ENCODE measurements around the gene ESR2.
"Not testable (repeated sequence)": the region's sequence is repeated elsewhere in the genome, so short reads cannot be mapped to it uniquely, and the experiment has no call there.

Gene ESR2

DNA sequence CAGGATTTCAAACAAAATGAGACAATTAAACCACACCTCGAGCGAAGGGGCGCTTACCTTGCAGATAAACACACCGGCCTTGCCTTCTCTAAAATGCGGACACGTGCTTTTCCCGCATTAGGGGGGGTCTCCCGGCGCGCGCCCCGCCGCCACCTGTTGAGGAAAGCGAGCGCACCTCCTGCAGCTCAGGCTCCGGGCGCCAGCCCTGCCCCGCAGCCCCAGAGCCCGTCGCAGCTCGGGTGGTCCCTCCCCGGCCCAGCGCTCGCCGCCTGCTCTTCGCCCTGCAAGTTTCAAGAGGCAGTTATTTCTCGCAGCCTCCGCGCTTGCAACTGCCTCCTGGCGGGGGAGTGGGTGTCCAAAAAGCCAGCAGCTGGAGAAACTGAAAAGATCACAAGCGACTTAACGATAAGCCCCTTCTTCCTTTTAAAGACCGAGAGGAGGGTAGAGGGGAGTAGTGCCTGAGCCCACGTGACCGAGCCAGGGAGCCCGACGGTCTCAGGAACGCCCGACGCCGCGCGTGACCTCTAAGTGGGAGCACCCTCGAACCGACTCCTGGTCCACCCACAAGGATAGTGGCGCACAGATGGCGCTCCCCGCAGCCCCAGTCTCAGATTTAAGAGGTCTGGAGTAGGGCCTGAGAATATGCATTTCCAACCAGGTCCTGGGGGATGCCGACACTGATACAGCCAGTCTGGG is at the start of gene ESR2:
Gene ESR2 (minus strand): TSS at position 396 of the 696 bp plus-strand sequence. CDS start 11,386 bp downstream, outside the sequence.
- no peak for DNase-seq

DNA sequence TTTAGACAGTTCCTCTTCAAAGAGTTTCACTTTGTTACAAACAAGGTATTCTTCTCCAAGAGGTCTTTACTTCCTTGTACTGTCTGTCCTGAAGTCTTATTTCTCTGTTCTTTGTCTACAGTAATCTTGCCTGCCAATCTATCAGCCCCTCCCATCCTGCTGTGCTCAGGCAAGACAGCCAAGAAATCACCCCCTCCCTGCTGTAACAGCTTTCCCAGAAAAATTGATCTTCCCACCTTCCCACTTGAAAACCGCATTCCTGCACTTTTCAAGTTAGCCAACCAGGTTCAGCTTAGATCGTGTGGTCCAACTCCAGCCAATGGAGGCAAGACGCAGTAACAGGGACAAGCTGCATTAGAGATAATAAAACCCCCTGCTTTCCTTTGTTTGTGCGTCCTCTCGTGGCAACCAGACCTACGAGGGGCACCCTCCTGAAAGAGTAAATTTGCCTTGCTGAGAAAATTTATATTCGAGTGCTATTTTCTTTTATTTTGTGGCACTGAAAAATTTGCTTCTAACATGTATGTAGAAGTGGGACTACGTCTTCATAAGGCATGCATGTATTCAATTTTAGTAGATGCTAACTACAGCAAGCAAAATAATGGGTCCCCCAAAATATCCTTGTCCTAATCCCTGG is 46.5 kb upstream of the ESR2 start:
- DNase-seq, result no peak

DNA sequence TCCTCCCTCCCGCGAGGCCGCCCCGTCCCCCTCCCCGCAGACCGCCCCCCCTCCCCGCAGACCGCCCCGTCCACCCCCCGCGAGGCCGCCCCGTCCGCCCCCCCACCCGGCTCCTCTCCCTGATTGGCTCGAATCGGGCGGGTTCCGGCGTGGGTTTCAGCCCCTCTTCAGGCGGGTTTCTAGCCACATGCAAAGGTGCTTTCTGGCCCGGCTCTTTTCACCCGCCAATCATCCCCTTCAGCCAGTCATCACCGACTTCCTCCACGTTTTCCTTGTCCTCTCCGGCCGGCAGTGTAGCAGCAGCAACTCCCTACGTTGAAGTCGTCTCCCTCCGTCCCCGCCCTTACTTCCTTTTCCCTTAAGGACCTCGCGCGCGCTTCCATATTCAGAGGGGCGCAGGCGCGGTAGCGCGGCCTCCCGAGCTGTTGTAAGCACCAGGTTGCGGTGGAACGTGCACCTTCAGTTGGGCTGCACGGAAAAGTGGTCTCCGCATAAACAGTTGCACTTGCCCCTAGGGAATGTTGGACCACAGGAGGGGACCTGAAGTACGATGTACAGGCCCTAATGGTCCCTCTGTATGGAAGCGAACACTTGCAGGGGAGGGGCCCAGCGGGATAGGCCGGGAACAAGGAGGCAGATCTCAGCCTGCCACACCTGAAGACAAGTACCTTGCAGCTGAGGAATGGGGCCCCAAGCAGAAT is 44.6 kb upstream of the ESR2 start:
- peak; percentile 43 for DNase-seq

DNA sequence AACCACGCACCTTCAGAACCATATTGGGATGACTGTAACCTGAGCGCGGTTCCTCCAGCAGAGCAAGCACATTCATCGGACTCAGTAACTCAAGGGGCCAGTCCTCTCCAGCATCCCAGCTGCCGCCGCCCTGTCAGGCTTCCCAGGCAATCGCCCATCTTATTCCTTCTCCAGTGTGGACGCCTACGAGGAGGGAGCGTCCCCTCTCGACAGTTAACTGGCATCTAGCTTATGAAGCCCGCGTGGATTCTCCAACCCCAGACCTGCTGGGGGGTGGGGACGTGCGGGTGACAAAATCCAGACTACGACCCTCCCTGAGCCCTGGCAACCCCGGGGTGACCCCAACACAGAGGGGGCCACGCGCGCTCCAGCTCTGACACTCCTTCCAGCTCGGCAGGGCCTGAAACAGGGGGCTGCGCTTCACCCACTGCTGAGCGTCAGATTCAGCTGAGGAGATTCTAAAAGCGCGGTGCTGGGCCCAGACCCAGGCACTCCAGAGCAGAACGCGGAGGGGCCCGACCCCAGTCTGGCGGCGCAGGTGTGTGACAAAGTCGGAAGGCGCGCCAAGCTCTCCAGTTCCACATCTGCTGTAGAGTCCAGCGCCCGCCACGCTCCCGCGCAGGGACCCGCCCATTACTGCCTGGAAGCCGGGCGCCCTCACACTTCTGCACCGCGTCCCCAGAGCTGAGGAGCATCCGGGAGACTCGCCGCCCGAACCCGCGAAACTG is 43.9 kb upstream of the ESR2 start:
- peak; percentile 1 for DNase-seq

DNA sequence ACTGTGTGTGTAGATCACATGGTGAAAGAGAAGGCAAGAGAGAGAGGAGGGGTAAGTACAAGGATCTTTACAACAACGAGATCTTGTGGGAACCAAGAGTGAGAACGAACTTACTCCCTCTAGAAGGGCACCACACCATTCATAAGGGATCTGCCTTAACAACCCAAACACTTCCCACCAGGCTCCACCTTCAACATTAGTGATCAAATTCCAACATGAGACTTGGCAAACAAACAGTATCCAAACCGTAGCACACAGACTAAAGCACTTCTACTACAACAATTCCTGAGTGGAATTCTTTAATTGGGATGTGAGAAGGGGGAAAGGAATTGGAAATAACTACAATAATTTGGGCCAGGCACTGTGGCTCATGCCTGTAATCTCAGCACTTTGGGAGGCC is 35.0 kb upstream of the ESR2 start:
- DNase-seq, result no peak

DNA sequence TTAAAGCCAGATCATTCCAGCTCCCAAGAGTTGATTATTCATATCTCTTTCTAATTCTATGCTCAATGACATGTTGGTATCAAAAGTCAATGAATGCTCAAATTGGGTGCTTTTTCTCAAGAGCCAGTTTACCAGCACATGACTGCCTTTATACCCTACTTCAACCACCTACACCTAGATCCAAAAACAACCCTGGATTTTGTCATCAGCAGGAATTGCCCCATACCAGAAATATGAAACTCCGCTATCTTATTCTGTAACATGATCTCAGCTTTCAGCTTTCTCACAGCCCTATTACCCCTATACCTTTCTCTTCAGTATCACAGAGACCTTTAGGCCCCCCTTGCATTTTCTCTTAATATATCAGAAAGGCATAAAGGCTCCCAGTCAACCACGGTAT is 32.3 kb upstream of the ESR2 start:
- DNase-seq, result no peak

DNA sequence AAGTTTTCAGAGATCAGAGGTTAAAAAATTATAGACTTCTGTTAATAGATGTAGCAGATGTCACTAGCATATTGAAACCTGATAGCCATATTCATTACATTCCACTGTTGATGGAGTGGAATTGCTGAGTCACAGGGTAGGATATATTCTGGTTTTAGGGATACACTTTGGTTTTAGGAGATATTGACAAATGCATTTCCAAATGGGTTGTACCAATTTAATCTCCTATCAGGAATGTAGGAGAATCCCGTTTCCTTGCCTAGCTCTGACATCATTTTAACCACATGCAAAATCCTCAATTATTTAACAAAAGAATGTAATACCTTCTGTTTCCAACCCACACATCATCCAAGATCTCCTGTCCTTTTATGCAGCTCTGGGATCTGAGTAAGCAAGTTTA is 30.7 kb upstream of the ESR2 start:
- DNase-seq, result no peak

DNA sequence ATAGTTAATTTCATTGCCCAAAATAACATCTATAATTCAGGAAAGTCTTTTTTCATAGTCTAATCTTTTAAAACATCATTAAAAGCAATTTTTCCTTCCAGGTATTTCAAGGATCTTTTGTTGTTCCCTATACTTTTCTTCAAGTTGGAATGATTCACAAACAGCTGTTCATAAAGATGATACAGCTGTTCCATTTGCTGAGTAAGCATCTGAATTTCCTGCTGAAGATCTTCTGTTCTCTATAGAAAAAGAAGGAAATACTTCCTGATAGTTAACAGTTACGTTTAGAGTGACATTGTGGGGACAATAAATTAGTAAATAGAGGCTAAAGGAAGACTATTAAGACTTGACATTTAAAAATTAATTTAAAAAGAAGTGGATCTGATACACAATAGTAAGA is 30.3 kb upstream of the ESR2 start:
- DNase-seq, result no peak

DNA sequence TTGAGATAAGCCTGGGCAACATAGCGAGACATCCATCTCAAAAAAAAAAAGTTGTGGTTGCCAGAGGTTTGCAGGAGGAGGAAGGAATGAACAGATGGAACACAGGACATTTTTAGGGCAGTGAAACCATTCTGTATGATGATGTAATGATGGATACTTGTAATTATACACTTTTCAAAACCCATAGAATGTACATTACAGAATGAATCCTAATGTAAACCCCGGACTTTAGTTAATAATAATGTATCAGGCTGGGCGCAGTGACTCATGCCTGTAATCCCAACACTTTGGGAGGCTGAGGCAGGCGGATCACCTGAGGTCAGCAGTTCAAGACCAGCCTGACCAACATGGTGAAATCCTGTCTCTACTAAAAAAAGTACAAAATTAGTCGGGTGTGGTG is 26.2 kb upstream of the ESR2 start:
- not testable (repeated sequence) for DNase-seq

DNA sequence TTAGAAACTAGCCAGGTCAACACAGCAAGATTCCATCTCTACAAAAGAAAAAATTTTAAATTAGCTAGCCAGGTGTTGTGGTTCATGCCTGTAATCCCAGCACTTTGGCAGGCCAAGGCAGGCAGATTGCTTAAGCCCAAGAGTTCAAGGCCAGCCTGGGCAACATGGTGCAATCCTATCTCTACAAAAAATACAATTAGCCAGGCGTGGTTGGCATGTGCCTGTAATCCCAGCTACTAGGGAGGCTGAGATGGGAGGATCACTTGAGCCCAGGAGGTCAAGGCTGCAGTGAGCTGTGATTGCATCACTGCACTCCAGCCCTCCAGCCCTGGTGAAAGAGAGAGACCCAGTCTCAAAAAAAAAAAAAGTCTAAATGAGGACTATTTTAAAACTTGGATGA is 24.5 kb upstream of the ESR2 start:
- DNase-seq, result not testable (repeated sequence)

DNA sequence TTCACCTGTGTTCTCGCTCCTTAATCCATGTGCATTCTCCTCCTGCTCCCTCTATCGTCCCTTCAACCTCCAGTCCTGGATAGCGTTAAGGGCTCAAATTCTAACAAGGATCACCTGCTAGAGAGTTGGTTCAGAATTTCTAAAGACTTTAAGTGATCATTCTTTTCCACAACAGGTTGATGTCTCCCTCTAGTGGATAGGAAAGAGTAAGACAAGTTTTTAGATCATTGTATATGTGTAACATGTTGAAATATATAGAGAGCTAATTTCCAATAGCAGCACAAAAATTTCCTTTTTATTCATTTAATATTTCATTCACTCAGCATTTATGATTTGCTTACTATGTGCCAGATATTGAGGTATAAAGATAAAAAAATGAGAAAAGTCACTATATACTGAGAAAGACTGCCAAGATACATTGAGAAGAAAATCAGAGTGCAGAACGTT is 9.3 kb upstream of the ESR2 start:
- no peak for DNase-seq

DNA sequence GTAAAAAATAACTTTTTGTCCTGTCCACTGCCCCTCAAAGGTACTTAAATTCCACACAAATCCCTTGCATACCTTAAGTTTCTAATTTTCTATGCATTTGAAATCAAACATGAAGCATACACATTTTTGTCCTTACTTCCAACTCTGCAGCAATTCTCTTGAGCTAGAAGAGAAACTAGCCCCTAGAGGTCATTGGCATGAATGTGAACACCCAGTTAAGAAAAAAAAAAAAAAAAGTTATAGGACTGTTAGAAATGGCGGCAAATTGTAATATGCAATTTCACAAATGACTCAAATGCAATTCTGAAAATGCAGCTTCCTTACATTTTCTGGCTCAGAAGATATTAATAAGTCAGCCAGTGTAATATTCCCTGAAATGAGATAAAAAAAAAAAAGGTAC is 4.6 kb upstream of the ESR2 start:
- no peak for DNase-seq

DNA sequence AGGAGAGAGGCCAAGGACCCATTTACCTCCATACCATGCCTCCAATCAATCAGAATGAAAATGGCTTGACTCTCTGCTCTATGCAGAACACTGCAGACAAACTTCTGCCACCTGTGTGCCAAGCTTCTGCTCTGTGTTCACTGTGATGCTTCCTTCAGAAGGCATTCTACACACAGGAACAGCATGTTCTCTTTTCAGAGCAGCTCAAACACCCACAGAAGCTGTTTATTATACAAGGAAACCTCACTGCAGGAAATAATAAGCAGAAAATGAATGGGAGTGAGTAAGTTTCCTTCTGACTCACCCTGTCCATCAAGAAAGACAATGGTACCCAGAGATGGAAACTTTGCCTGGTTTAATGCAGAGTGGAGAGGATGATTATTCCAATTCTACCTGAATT is 2.4 kb upstream of the ESR2 start:
- no peak for DNase-seq

DNA sequence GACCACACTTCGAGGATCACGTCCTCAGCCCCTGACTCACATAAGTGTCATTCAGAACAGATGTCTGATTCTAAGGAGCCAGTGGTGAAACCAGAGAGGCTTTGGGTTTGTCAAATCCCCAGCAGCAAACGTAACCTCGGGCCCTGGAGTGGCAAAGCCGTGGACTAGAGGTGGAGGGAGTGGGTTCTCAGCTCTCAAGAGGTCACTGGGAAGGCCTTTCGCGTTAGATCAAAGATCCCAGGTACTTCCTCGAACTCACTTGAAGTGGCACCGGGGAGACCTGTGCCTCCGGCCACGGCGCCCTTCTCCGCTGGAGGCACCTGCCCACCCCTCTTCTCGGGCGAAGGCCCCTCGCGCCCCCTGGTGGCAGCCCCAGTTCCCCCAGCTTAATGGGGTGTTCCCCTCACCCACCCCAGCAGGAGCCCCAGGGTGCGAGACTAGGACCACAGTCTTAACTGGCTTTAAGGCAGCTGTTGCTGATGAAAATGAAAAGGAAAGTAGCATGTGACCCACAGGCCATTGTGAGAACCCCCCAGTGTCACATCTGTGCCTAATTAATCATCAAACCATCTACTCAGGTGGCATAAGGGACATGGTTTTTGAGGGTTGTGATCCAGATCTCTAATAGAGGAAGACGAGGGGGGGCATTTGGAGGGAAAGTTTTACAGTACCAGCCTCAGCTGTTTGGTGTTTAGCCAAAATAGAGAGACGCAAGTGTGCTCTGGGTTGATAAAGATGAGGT is 672 bp upstream of the ESR2 start:
- no peak for DNase-seq

DNA sequence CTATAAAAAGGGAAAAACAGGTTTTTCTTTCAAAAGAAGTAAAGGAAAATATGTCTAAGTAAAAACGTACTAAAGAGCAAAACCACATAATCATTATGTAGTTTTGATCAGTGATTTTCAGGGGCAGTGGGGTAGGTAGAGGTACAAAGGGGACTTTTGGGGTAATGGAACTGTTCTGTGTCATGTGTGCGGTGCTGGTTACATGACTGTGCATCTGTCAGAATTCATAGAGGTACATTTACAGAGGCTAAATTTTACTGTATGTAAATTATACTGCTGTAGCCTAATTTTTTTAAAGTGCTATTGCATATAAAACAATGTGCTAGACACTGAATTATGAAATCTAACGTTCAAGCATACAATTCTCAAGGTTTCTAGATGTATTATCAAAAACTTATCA is 2.0 kb downstream of the ESR2 start:
- no peak for DNase-seq

DNA sequence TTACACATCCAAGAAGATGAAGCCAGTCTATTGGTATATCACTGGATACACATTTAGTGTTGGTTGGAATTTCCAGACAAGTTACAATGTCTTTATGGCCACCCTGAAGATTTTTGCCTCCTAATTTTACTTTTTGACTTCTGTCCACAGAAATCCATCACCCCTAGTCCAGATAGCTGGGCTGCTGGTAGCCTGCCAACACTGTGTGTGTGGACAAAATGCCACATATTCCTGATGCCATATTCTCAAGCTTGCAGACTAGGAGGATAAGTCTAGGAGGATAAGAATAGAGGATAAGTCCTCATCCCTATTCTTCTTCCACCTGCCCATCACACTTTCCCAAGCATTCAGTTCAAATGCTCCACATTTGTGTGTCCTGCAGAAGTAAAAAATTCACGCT is 4.6 kb downstream of the ESR2 start:
- no peak for DNase-seq

DNA sequence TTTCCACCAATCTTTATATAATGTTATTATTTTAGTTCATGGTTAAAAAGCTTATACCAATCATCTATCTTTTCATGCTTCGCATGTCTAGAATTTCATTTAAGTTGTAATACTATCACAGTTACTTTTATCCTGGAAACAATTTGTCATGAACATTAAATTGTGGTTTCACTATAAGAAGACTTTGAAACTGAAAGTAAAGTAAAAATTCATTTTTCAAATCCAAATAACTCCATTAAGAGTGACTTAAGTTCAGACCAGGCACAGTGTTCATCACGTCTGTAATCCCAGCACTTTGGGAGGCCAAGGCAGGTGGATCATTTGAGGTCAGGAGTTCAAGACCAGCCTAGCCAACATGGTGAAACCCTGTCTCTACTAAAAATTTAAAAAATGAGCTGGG is 12.4 kb downstream of the ESR2 start:
- no peak for DNase-seq

DNA sequence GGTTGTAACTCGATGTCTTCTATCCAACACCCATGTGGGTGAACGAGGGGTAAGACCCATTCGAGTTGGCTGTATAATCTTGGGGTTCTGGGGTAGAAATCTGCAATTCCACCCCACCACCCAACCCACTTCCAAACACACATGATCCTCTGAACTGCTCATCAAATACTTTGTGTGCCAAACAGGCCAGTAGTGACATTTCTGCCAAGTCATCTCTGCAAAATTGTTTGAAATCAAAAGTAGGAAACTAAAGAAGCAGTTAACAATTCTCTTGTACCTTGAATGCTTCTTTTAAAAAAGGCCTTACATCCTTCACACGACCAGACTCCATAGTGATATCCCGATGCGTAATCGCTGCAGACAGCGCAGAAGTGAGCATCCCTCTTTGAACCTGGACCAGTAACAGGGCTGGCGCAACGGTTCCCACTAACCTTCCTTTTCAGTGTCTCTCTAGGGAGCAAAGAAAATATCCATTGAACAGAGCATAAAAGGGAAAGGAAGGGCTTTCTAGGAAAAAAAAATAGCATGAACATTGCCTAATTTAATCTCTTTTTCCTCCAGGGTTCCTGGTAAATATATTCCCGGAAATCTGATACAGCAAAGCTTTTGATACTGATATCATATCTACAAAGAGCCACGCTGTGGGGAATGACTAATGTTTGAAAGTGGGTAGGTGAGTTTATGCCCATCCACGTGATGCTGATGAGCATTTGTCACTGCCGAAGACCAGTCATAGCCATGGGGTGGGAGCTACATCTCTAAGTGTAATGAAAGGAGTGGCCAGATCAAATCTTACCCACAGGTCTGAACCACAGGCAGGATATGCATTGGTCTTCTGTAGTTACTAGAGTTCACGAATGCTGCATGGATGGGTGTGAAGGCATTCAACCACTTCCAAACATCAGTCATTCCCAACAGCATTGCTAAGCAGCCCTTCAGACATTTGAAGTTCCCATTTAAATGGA is 14.2 kb downstream of the ESR2 start:
- no peak for DNase-seq

DNA sequence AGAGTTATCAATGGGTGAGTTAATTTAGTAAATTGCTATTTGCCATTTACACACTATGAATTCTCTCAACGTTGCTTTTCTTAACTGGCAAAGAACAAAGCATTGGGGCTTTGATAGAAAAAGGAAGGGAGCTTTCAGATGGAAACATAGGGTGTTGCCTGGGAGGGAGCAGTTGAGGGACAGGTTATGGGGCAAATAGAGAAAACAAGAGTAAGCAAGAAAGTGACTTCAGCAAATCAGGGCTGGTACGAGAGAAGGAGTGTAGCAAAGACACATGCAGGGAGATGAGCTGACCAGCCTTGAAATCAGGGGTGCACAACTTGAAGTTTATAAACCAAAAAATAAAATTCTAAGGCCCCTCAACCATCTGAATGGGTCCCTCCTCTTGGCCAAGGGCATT is 15.7 kb downstream of the ESR2 start:
- no peak for DNase-seq

DNA sequence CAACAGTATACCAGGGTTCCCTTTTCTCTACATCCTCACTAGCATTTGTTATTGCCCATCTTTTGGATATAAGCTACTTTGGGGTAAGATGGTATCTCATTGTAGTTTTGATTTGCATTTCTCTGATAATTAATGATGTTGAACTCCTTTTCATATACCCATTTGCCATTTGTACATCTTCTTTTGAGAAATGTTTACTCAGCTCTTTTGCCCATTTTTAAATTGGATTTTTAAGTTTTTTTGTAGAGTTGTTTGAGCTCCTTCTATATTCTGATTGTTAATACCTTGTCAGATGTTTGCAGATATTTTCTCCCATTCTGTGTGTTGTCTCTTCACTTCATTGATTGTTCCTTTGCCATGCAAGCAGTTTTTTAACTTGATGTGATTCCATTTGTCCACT is 22.2 kb downstream of the ESR2 start:
- DNase-seq, result no peak

DNA sequence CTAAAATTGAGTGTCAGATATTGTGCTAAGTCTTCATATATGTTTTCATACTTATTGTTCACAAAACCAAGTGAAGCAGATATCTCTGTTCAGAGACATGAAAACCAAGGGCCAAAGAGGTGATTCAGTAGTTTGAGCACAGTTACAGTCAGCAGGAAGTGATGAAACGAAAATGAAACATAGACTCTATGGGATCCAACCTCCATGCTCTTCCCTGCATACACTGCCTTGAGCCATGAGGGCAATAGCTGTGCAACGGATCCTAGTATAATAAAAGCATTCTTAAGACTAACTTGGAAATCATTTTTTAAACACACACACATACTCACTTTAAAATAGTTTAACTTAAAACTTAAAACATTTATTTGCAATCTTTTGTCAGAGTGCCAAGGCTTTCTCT is 27.9 kb downstream of the ESR2 start:
- DNase-seq, result no peak

DNA sequence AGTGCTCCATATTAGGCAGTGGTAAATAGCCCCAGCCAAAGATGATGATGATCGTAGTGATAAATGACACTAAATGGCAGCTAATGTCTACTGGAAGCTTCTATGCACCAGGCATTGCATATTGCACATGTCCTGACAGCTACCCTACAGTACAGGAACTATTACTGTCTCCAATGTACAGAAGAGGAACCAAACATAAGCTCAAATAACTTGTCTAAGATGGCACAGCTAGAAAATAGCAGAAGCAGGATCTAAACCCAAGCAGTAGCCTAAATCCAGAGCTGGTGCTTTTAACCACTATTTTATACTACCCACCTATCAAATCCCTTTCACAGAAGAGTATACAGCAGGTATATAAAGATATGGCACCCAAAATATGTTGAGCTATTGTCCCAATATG is 28.9 kb downstream of the ESR2 start:
- DNase-seq, result no peak
